Kidney (tissue), 14 donors: Measurements from ENCODE around the gene MTR. TPM values are rescaled to one million over a fixed set of nuclear protein-coding genes. Genes with fewer than 3 reads are reported as not detected.
A peak's percentile ranks its signal among the peaks of the same experiment; 100 is the strongest.

ENCODE experiments used
- DNase-seq, 5 donors: peaks; one replicate each; pipeline ENCODE4 v3.0.0-alpha.2; 2013 to 2020
- FAIRE-seq: peaks from 2 replicates; lab custom pipeline; 2012; peaks lifted over from hg19 to GRCh38; lab: Jason Lieb, UNC
- H3K27ac ChIP-seq, 2 donors: one replicate each; pipeline ENCODE4 v1.7.0; 2013; ENCODE audit warnings: low read depth in 2 of 2, low read length in 2 of 2, inconsistent platforms in 1 of 2
- H3K27me3 ChIP-seq: one replicate; pipeline ENCODE4 v1.7.1; 2013; ENCODE audit warnings: low read length, inconsistent platforms; ENCODE audit not compliant: control insufficient read depth, insufficient read depth
- H3K36me3 ChIP-seq, 3 donors: one replicate each; pipeline versions ENCODE4 v1.7.0 to v1.7.1; 2013; ENCODE audit warnings: low read length in 3 of 3, control low read depth in 1 of 3, inconsistent platforms in 1 of 3; ENCODE audit not compliant: insufficient read depth in 3 of 3, control insufficient read depth in 2 of 3
- H3K4me1 ChIP-seq, 3 donors: one replicate each; pipeline versions ENCODE4 v1.7.0 to v1.7.1; 2013; ENCODE audit warnings: low read length in 3 of 3, inconsistent platforms in 1 of 3, low read depth in 1 of 3; ENCODE audit not compliant: control insufficient read depth in 2 of 3, insufficient read depth in 2 of 3
- H3K4me3 ChIP-seq, 3 donors: one replicate each; pipeline versions ENCODE4 v1.7.0 to v1.8.1; 2013; ENCODE audit warnings: low read length in 3 of 3, control low read depth in 1 of 3, inconsistent platforms in 1 of 3
- H3K9ac ChIP-seq, 3 donors: one replicate each; pipeline versions ENCODE4 v1.7.0 to v1.7.1; 2013; ENCODE audit warnings: low read length in 3 of 3, control low read depth in 1 of 3, inconsistent platforms in 1 of 3
- H3K9me3 ChIP-seq, 3 donors: one replicate each; pipeline versions ENCODE4 v1.7.0 to v1.7.1; 2013; ENCODE audit warnings: low read length in 3 of 3, control low read depth in 1 of 3, inconsistent platforms in 1 of 3; ENCODE audit not compliant: control insufficient read depth in 2 of 3, insufficient read depth in 1 of 3
- CTCF ChIP-seq: IDR thresholded peaks from 3 replicates; pipeline ENCODE4 v1.5.1; 2012; ENCODE audit warnings: mild to moderate bottlenecking, moderate library complexity, borderline replicate concordance; ENCODE audit not compliant: insufficient read depth; ENCODE audit errors: extremely low read depth
- intact Hi-C: fragments of 100-400 bp; cut with DNase I; formaldehyde crosslinking; loops from one replicate; pipeline ENCODE4 v1.11.1; 2022
- polyA plus RNA-seq: library from polyadenylated mRNA; stranded (reverse); fragments of 350-450 nt; fragmentation: Illumina TruSeq; extraction: RNeasy Lipid Tissue Mini Kit (QIAGEN cat#74804); gene quantifications from one replicate; pipeline ENCODE4 v1.2.3, GENCODE V29; 2014; ENCODE audit warnings: low read depth, low replicate concordance; ENCODE audit not compliant: insufficient read depth
- total RNA-seq: library from RNA; stranded (reverse); fragmentation: NEBNext Ultra II Directional; extraction: Animal tissue kit (Norgen Biotek cat#: 25700); gene quantifications from one replicate; pipeline ENCODE4 v1.2.1, GENCODE V29; 2021
- donor health status: control.
- donor health status: control.
- donor health status: control.
- donor health status: control.
- donor health status: control.
- donor health status: DM: yes; HTN: yes; CAD: no.
- donor health status: Normal renal cell carcinoma (clear cell type).

The MTR gene
- total and polyA plus RNA-seq, 2 donors from 2014 or later: 7.6 to 61.0 TPM

GRCh38 chr1:236834876-236835275 lies 39.8 kb downstream of the MTR start:
- Histone ChIP-seq H3K4me3 (no peak overlapping the region), H3K9me3 (no peaks in the 10 kb centered on the region), H3K27me3 (no peaks in the 10 kb centered on the region), H3K27ac (no peak overlapping the region), H3K4me1 (peaks cover 0 to 6% (median 6%) of the 10 kb centered on the region in 3 donors), H3K9ac (no peak overlapping the region), H3K36me3 (peaks cover 11 to 58% (median 35%) of the 10 kb centered on the region in 3 donors)
- FAIRE-seq (no peak), DNase-seq (no peak)
- no peak for TF ChIP-seq CTCF
- intact Hi-C loops: no loop called here

GRCh38 chr1:236835491-236835890 lies 40.4 kb downstream of the MTR start:
- H3K4me3 ChIP-seq: no peak overlapping the region
- intact Hi-C loops: no loop called here
- H3K27ac ChIP-seq: no peak overlapping the region
- no peak overlapping the region for H3K9ac ChIP-seq
- no peaks in the 10 kb centered on the region for H3K9me3 ChIP-seq
- H3K27me3 ChIP-seq: no peaks in the 10 kb centered on the region
- TF ChIP-seq CTCF: no peak
- FAIRE-seq (no peak), DNase-seq (peak in 2 of 5 donors; percentile 7 to 12)
- H3K4me1 ChIP-seq: peaks cover 0 to 6% (median 6%) of the 10 kb centered on the region in 3 donors
- H3K36me3 ChIP-seq: peaks cover 11 to 60% (median 40%) of the 10 kb centered on the region in 3 donors

GRCh38 chr1:236836157-236836556 lies 41.1 kb downstream of the MTR start:
- H3K4me1 ChIP-seq: peaks cover 0 to 6% (median 6%) of the 10 kb centered on the region in 3 donors
- TF ChIP-seq CTCF: no peak
- no peak overlapping the region for H3K27ac ChIP-seq
- intact Hi-C loops: no loop called here
- H3K9ac ChIP-seq: no peak overlapping the region
- no peak for FAIRE-seq
- H3K36me3 ChIP-seq: peaks cover 10 to 59% (median 35%) of the 10 kb centered on the region in 3 donors
- H3K9me3 ChIP-seq: no peaks in the 10 kb centered on the region
- DNase-seq: no peak
- no peak overlapping the region for H3K4me3 ChIP-seq
- H3K27me3 ChIP-seq: no peaks in the 10 kb centered on the region

- FAIRE-seq (no peak), DNase-seq (peak in 1 of 5 donors; percentile 10)
- Histone ChIP-seq H3K4me3 (no peak overlapping the region), H3K27ac (no peak overlapping the region), H3K27me3 (no peaks in the 10 kb centered on the region), H3K9ac (no peak overlapping the region), H3K9me3 (no peaks in the 10 kb centered on the region), H3K4me1 (peaks cover 0 to 6% (median 6%) of the 10 kb centered on the region in 3 donors), H3K36me3 (peaks cover 10 to 54% (median 32%) of the 10 kb centered on the region in 3 donors)
- no peak for TF ChIP-seq CTCF
- intact Hi-C loops: no loop called here
These were observed 42.0 kb downstream of the MTR start for GRCh38 chr1:236837115-236837514.
